Endothelial cell of umbilical vein (primary cell): ENCODE measurements around the gene ZBTB46. TPM values are rescaled to one million over a fixed set of nuclear protein-coding genes. Genes with fewer than 3 reads are reported as not detected.

ENCODE experiments used
- BruUV-seq: library from RNA; stranded (reverse); fragments of 400-500 nt; replicated peaks from 2 replicates; lab custom pipeline; 2021; lab: Mats Ljungman, UMichigan
- CTCF ChIA-PET: fragments of 300-600, 350-600 bp; sonication (Branson Sonifier 250); formaldehyde crosslinking; loops from one replicate; lab custom pipeline; 2021; ENCODE audit warnings: antibody characterized with exemption, inconsistent platforms; lab: Charles Lee
- POLR2A ChIA-PET: fragments of 300-600, 350-600 bp; sonication (Branson Sonifier 250); formaldehyde crosslinking; loops from one replicate; lab custom pipeline; 2021; ENCODE audit warnings: antibody characterized with exemption, inconsistent platforms; lab: Charles Lee
- DNase-seq: peaks from one replicate; pipeline ENCODE4 v3.0.0-alpha.2; 2011; ENCODE audit warnings: low read depth, low spot score
- FAIRE-seq: peaks from 2 replicates; lab custom pipeline; 2011; peaks lifted over from hg19 to GRCh38; lab: Jason Lieb, UNC
- H2AFZ ChIP-seq: 2 replicates; pipeline ENCODE4 v1.6.0; 2012; ENCODE audit warnings: low read depth, low read length, control low read depth, inconsistent platforms
- H3K27ac ChIP-seq: 2 replicates; pipeline ENCODE4 v1.5.1; 2011; ENCODE audit warnings: low read depth, mild to moderate bottlenecking, control low read depth, low read length, moderate library complexity; ENCODE audit not compliant: insufficient read depth
- H3K27me3 ChIP-seq, 2 experiments: 2 replicates each; pipeline versions ENCODE4 v1.6.0 to v1.6.1; 2011; ENCODE audit warnings: low read length in 2 of 2, mixed read lengths in 1 of 2; ENCODE audit not compliant: control insufficient read depth in 2 of 2, insufficient read depth in 2 of 2
- H3K36me3 ChIP-seq, 2 experiments: 2 replicates in 1 of 2; 3 replicates in 1 of 2; pipeline ENCODE4 v1.5.1; 2011; ENCODE audit warnings: low read length in 2 of 2, mild to moderate bottlenecking in 1 of 2, moderate library complexity in 1 of 2; ENCODE audit not compliant: control insufficient read depth in 2 of 2, insufficient read depth in 2 of 2; ENCODE audit errors: extremely low read depth in 1 of 2
- H3K4me1 ChIP-seq: 3 replicates; pipeline ENCODE4 v1.5.1; 2011; ENCODE audit warnings: mild to moderate bottlenecking, low read length; ENCODE audit not compliant: control insufficient read depth, insufficient read depth; ENCODE audit errors: extremely low read depth
- H3K4me2 ChIP-seq: 2 replicates; pipeline ENCODE4 v1.6.1; 2011; ENCODE audit warnings: low read length, control low read depth, mixed read lengths; ENCODE audit not compliant: insufficient read depth
- H3K4me3 ChIP-seq, 3 experiments: fragments of 200-600 bp in 1 of 3; sonication (generic), shearing (Covaris generic) in 1 of 3; replicated peaks in 1 of 3; 2 replicates each; pipeline ENCODE4 v1.5.1; 2011 to 2016; ENCODE audit warnings: control low read depth in 3 of 3, low read length in 3 of 3, mild to moderate bottlenecking in 2 of 3, inconsistent platforms in 1 of 3, low read depth in 1 of 3, moderate library complexity in 1 of 3; ENCODE audit not compliant: insufficient read depth in 1 of 3
- H3K79me2 ChIP-seq: 2 replicates; pipeline ENCODE4 v1.6.0; 2012; ENCODE audit warnings: low read length, inconsistent platforms; ENCODE audit not compliant: control insufficient read depth, insufficient read depth
- H3K9ac ChIP-seq: replicated peaks from 2 replicates; pipeline ENCODE3; 2011; ENCODE audit warnings: low read length, control low read depth; ENCODE audit not compliant: insufficient read depth; ENCODE audit errors: extremely low read depth
- H3K9me1 ChIP-seq: replicated peaks from 3 replicates; pipeline ENCODE4 v1.6.0; 2011; ENCODE audit warnings: mild to moderate bottlenecking, low read length; ENCODE audit not compliant: control insufficient read depth, insufficient read depth; ENCODE audit errors: extremely low read depth
- H3K9me3 ChIP-seq: replicated peaks from 2 replicates; pipeline ENCODE4 v1.5.1; 2012; ENCODE audit warnings: low read length, inconsistent platforms; ENCODE audit not compliant: control insufficient read depth, insufficient read depth
- H4K20me1 ChIP-seq: replicated peaks from 2 replicates; pipeline ENCODE3; 2011; ENCODE audit warnings: mild to moderate bottlenecking, low read length; ENCODE audit not compliant: control insufficient read depth, insufficient read depth; ENCODE audit errors: extremely low read depth
- CTCF ChIP-seq, 2 donors: IDR thresholded peaks; 1 replicate in 1 of 2; 2 replicates in 1 of 2; pipeline ENCODE4 v1.5.1; 2011; ENCODE audit warnings: low read length in 2 of 2, mild to moderate bottlenecking in 2 of 2, moderate library complexity in 2 of 2, control low read depth in 1 of 2, inconsistent platforms in 1 of 2, low read depth in 1 of 2; ENCODE audit not compliant: insufficient read depth in 1 of 2; ENCODE audit errors: extremely low read depth in 1 of 2
- EZH2 ChIP-seq: IDR thresholded peaks from 2 replicates; pipeline ENCODE4 v1.6.1; 2012; ENCODE audit warnings: borderline replicate concordance, low read depth, mild to moderate bottlenecking, moderate library complexity, low read length, inconsistent platforms; ENCODE audit not compliant: severe bottlenecking
- FOS ChIP-seq: IDR thresholded peaks from 2 replicates; pipeline ENCODE4 v1.6.1; 2011; ENCODE audit warnings: mild to moderate bottlenecking, low read length, moderate library complexity, borderline replicate concordance; ENCODE audit not compliant: insufficient read depth
- GATA2 ChIP-seq: IDR thresholded peaks from 2 replicates; pipeline ENCODE4 v1.7.0; 2011; ENCODE audit warnings: low read depth, mild to moderate bottlenecking, moderate library complexity, mixed read lengths, low read length; ENCODE audit not compliant: insufficient read length, insufficient read depth
- JUN ChIP-seq: IDR thresholded peaks from 2 replicates; pipeline ENCODE4 v1.6.1; 2011; ENCODE audit warnings: borderline replicate concordance, low read depth; ENCODE audit not compliant: insufficient read length, insufficient read depth
- MYC ChIP-seq: IDR thresholded peaks from one replicate; pipeline ENCODE4 v1.6.1; 2011; ENCODE audit warnings: mild to moderate bottlenecking, low read depth, low read length
- POLR2A ChIP-seq: IDR thresholded peaks from 2 replicates; pipeline ENCODE4 v1.6.1; 2012; ENCODE audit warnings: low read depth, mild to moderate bottlenecking, control low read depth, low read length
- POLR2AphosphoS5 ChIP-seq: IDR thresholded peaks from 2 replicates; pipeline ENCODE4 v1.6.1; 2012; ENCODE audit warnings: low read depth, mild to moderate bottlenecking, control low read depth, low read length, moderate library complexity; ENCODE audit not compliant: insufficient read depth
- dilution Hi-C: fragments of 300-500 bp; cut with MboI; formaldehyde crosslinking; loops from one replicate; pipeline ENCODE4 v1.15.0; 2019; ENCODE audit warnings: low sequenced_read_pairs; ENCODE audit not compliant: extremely low pct_ligation_motif_present
- intact Hi-C: fragments of 100-400 bp; cut with micrococcal nuclease; formaldehyde crosslinking; loops from one replicate; pipeline ENCODE4 v1.10.0; 2022
- polyA plus RNA-seq, 4 experiments: library from polyadenylated mRNA; depleted of rRNA in 3 of 4; stranded (reverse) in 3 of 4; unstranded in 1 of 4; fragments of >200 nt; gene quantifications; 2 replicates each; pipeline versions ENCODE4 v1.2.1 to v1.2.3, GENCODE V29; 2011 to 2012; ENCODE audit warnings: missing spikeins in 1 of 4
- total RNA-seq: library from RNA; stranded (reverse); gene quantifications from 2 replicates; pipeline ENCODE4 v1.2.3, GENCODE V29; 2021
- TF ChIP-seq, protein P1 (sequence below): IDR thresholded peaks from 2 replicates; pipeline ENCODE4 v1.6.1; 2011; ENCODE audit not compliant: insufficient read depth, insufficient read length

ZBTB46 gene
- total and polyA plus RNA-seq, 2 donors (not counting 3 experiments of a cell fraction or from before 2014, with no cell fraction given), result 1.3 to 7.1 TPM

GRCh38 chr20:63828545-63828944 lies 2.5 kb downstream of the ZBTB46 start:
- Histone ChIP-seq H3K9me1 (no peaks in the 10 kb centered on the region), H3K9ac (no peak overlapping the region), H3K36me3 (no peaks in the 10 kb centered on the region), H3K27me3 (peaks cover 18 to 32% of the 10 kb centered on the region in 2 experiments), H3K9me3 (no peaks in the 10 kb centered on the region), H3K27ac (no peak overlapping the region), H3K4me1 (peaks cover 7% of the 10 kb centered on the region), H3K4me3 (no peak overlapping the region), H3K4me2 (no peak overlapping the region), H2AFZ (no peak overlapping the region), H4K20me1 (no peaks in the 10 kb centered on the region), H3K79me2 (no peaks in the 10 kb centered on the region)
- dilution Hi-C loops, result no loop called here
- no TSS peak for BruUV-seq
- ChIA-PET POLR2A (no interaction called here), CTCF (no interaction called here)
- FAIRE-seq (no peak), DNase-seq (no peak)
- intact Hi-C loops, result loop anchor here (5.0 kb wide), 1 partner anchor 34 kb away; the partner anchor contains the start of gene ABHD16B
- TF ChIP-seq FOS (no peak), CTCF (IDR thresholded peaks at IDR 0.05; ENCODE audit: extremely low read depth in 1 of 2, insufficient read depth in 1 of 2, low read depth in 1 of 2, low read length in 2 of 2) (no peak), POLR2AphosphoS5 (no peak), EZH2 (no peak), GATA2 (no peak), JUN (no peak), POLR2A (no peak), MYC (no peak)
- TF ChIP-seq, protein P1, sequence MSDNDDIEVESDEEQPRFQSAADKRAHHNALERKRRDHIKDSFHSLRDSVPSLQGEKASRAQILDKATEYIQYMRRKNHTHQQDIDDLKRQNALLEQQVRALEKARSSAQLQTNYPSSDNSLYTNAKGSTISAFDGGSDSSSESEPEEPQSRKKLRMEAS, result no peak
